Activated naive CD4-positive, alpha-beta T cell treated with Interleukin-2 at 50 U/mL for 16 hours (primary cell): ENCODE data around the gene ZNF497.
A peak's percentile ranks its signal among the peaks of the same experiment; 100 is the strongest.
"Not testable (repeated sequence)": the region's sequence is repeated elsewhere in the genome, so short reads cannot be mapped to it uniquely, and the experiment has no call there.

Source experiments
- DNase-seq: peaks from one replicate; pipeline ENCODE4 v3.0.0-alpha.2; 2020

ZNF497 gene

GRCh38 chr19:58362272-58362994 lies at the start of gene ZNF497:
Gene ZNF497 (minus strand): TSS chr19:58362751. CDS start chr19:58357635, 5,116 bp downstream.
- peak; percentile 97 for DNase-seq

DNA sequence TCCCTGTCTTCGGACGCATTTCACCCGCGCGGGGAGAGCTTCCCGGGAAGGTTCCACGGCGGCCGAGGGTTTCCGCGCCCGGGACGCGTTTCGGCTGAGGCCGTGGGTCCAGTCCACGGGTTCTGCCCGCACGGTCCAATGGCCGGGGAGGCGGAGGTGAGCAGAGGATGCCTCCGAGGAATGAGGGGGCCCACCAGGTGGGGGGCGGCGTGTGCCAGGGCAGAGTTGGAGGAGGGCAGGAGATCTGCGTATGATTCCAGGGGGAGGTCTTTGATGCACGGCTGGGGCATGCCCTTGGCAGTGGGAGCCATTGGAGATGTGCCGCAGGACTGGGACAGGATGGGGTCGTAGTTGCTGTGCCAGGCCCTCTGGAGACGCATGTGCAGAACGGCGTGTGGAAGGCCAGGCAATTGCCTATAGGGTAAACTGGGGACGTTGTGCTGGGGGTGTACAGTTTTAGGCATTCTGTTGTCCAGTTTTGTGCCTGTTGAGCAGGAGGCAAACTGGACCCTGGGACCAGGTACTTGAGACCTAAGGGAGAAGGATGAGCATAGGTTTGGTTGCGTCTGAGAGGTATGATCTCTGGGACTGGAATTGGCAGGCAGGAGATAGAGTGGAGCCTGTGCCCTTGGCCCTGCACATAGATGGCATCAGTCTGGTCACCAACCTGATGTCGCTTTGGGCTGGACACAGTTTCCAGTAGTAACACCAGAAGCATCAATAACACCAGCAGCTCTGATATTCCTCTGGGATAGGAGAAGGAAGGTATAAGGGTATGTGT lies 46.6 kb upstream of the ZNF497 start:
- DNase-seq, result no peak

GRCh38 chr19:58408152-58409009 lies 45.8 kb upstream of the ZNF497 start, which contains the start of gene ZNF584:
Gene ZNF584 (plus strand): TSS chr19:58408649. CDS start chr19:58409148, 499 bp downstream.
- peak; percentile 95 for DNase-seq

- no peak for DNase-seq
Measured at GRCh38 chr19:58407658-58408151, 45.2 kb upstream of the ZNF497 start.

- DNase-seq, result no peak
Measured at GRCh38 chr19:58406818-58407657, 44.5 kb upstream of the ZNF497 start.

DNA sequence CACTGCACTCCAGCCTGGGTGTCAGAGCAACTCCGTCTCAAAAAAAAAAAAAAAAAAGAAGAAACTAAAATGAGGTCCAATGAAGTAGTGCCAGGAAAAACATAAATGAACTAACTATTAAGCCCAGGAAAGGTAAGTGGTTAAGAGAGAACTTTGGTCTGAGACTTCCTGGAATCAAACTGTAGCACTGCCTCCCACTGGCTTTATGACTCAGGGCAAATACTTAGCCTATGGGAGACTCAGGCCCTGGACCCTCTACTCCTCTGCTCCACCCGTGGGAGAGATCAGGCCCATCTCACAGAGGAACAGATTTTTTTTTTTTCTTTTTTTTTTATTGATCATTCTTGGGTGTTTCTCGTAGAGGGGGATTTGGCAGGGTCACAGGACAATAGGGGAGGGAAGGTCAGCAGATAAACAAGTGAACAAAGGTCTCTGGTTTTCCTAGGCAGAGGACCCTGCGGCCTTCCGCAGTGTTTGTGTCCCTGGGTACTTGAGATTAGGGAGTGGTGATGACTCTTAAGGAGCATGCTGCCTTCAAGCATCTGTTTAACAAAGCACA lies 41.4 kb upstream of the ZNF497 start:
- DNase-seq, result not testable (repeated sequence)

DNA sequence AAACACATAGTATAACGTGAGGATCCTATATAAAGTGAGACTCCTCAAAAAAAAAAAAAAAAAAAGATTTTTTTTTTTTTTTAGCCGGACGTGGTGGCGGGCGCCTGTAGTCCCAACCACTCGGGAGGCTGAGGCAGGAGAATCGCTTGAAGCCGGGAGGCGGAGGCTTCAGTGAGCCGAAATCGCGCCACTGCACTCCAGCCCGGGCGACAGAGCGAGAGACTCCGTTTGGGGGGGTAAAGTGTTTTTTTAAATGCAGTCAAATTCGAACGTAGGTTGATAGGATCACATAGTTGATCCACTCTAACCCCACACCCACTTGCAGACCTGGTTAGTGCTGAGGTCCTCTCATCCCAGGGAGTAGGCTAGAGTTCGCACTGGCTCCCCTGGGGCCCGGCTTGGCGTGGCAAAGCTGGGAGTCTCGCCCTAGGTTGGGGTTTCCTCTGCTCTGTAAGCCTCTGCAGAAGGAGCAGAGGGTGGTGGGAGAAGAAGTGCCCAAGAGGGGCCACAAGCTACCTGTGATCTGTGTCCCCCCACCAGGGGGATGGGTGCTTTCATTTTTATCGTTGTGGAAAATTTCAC lies 39.4 kb upstream of the ZNF497 start:
- no peak for DNase-seq

DNA sequence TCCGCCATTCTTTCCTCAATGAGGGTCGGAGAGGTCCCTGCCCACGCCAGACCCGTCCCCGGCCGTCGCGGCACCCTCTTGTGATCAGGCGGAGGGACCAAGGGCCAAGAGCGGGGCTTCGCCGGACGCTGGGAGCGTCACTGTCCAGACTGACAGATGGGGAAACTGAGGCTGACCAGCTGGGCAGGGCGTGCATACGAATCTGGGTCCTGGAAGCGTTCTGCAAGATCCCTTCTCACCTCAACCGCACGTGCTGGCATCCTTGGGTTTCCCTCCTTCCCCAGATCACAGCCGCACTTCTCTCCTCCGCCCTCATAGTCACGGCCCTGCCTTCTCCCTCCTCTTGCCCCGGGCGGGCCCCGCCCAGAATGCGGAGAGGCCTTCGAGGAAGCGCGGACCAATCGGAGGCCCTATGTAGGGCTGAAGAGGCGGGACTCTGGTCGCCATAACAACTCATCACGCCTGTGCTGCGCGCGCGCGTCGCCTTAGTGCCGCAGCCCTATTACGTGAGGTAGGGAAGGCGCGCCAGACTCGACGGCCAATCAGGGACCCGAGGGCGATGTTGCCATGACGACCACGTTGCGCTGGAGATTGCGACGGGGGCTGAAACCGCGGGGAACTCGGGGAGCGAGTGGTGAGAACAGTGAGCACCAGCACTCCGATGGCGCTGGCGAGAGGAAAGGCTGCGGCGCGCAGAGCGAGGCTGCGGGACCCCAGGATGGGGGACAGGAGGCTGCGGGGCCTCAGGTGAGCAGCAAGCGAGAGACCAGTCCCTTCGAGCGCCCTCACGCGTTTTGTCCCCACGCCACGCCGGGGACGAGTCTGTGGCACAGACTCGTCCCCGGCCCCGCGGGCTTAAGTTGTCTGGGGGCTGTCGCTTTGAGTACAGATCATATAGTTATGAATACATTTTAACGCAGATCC lies 38.6 kb upstream of the ZNF497 start:
- peak; percentile 99 for DNase-seq

- no peak for DNase-seq
Measured at GRCh38 chr19:58400316-58400915, 37.9 kb upstream of the ZNF497 start.

- DNase-seq, result no peak
Measured at GRCh38 chr19:58399903-58400302, 37.4 kb upstream of the ZNF497 start.

- DNase-seq, result no peak
Measured at GRCh38 chr19:58398545-58398944, 36.0 kb upstream of the ZNF497 start.

DNA sequence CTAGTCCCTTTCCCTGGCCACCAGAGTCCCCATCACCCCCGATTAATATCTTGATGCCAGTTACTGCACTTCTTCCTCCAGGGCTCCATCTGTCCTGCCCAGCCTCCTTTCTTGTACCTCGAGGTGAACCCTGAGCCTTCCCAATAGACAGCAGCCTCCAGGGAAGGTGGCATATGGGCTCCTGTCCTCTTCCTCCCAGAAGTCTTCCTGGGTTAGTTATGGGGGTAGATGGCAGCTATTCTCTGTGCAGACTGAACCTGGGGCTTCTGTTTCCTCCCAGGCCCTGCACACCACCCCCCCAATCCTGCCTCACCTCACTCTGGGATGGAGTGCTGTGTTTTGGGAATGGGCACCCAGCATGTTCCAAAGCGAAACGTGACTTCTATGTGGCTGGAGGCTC lies 35.5 kb upstream of the ZNF497 start:
- no peak for DNase-seq

- no peak for DNase-seq
Measured at GRCh38 chr19:58397533-58398037, 35.0 kb upstream of the ZNF497 start.

GRCh38 chr19:58396691-58397532 lies 34.4 kb upstream of the ZNF497 start:
- no peak for DNase-seq

DNA sequence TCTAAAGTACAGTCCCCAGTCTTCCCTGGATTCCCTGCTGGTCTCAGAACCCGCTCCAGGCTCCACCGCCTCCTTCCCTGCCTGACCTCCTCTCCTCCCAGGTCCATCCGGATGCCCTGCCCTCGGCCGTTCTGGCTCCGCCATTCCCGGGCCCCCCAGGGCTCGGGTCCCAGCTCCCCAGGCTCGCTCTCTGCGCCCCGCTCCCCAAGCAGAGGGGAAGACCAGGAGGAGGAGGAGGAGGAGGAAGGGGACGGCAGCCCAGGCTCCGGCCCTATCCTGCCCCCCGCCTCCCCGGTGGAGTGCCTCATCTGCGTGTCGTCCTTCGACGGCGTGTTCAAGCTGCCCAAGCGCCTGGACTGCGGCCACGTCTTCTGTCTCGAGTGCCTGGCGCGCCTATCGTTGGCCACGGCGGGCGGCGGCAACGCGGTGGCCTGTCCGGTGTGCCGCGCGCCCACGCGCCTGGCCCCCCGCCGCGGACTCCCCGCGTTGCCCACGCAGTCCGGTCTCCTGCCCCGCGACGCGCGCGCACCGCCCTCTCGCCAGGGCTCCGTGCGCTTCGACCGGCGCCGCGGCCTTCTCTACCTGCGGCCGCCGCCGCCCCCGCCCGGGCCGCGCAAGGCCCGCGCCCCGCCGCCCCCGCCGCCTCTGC lies 33.6 kb upstream of the ZNF497 start:
- no peak for DNase-seq

DNA sequence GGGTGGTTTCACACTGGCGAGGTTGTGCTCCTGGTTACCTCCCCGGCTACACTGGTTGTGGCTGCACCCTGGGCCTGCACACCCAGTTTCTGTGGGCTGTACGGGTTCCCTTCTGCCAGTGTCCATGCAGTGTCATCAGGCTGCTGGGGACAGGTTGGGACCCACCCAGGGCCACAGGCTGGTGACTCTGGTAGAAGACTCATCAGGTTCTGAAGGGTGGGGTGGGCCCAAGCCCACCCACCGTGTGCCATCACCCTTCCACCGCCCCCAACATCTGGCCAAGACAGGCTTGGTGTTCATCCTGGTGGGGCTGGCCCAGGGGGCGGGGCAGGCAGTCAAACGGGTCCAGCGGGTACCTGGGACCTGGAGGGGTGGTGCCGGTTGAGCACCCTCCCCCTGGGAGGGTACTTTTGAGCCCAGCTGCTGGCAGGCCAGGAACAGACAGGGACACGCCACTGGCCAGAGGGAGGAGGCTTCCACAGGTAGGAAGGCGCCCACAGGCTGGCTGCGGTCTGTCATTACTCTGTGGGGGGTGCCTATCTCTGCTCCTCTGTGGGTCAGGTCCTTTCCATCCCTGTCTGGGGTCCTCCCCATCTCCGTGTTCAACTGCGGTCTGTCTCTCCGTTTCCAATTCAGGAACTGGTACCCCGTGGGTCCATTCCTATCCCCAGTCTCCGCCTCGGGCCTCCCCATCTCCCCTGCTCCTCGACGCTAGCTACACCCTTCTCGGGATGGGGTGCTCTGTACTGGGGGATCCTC lies 32.8 kb upstream of the ZNF497 start, which contains the start of gene RNF225:
TSS of gene RNF225 (plus strand) at position 437 of the 759 bp plus-strand sequence. CDS start 434 bp downstream, outside the sequence.
- no peak for DNase-seq

GRCh38 chr19:58394821-58395219 lies 32.3 kb upstream of the ZNF497 start:
- DNase-seq, result no peak
